ENCODE results near the gene NAP1L5. TPM values are rescaled to one million over a fixed set of nuclear protein-coding genes. Genes with fewer than 3 reads are reported as not detected.

NAP1L5 gene
- total and polyA plus RNA-seq, 9 of the 15 experiments (the other 6 are each of a cell fraction or from before 2014, with no cell fraction given): 2.4 to 10.6 (median 7.0) TPM

GRCh38 chr4:88681209-88681608 is 16.4 kb downstream of the NAP1L5 start:
- no peaks in the 10 kb centered on the region for H3K79me2 ChIP-seq (ENCODE audit: control insufficient read depth, insufficient read depth, low read length)
- H3K27ac ChIP-seq (ENCODE audit: extremely low read depth, low read depth, low read length): no peak overlapping the region
- BruUV-seq (replicated peaks): no TSS peak
- no peaks in the 10 kb centered on the region; the same call in 1 of the 2 replicates for H3K9me3 ChIP-seq (replicated peaks; ENCODE audit: control insufficient read depth, insufficient read depth, low read depth, low read length)
- H3K27me3 ChIP-seq (ENCODE audit: control insufficient read depth in 2 of 2, insufficient read depth in 2 of 2, low read length in 2 of 2): no peaks in the 10 kb centered on the region
- no peak for TF ChIP-seq ZZZ3 (IDR thresholded peaks at IDR 0.05)
- TF ChIP-seq ZNF133 (CRISPR knock-in tag; IDR thresholded peaks at IDR 0.05): no peak
- TF ChIP-seq FOSL1 (tag; conservative IDR thresholded peaks at IDR 0.05): no peak
- no peak for TF ChIP-seq ZNF277 (CRISPR knock-in tag; IDR thresholded peaks at IDR 0.05; ENCODE audit: borderline replicate concordance)
- TF ChIP-seq ZBTB33 (CRISPR knock-in tag; IDR thresholded peaks at IDR 0.05): no peak
- no peak for TF ChIP-seq MTA3 (IDR thresholded peaks at IDR 0.05; ENCODE audit: borderline replicate concordance)
- no peak for TF ChIP-seq NR1H2 (CRISPR knock-in tag; IDR thresholded peaks at IDR 0.05)
- TF ChIP-seq HNRNPK (IDR thresholded peaks at IDR 0.05; ENCODE audit: low read depth, low read length, poor library complexity, severe bottlenecking): no peak
- no peak for TF ChIP-seq THAP12 (CRISPR knock-in tag; IDR thresholded peaks at IDR 0.05)
- no peak overlapping the region for H3K9ac ChIP-seq (ENCODE audit: insufficient read depth in 1 of 2, low read depth in 2 of 2, low read length in 2 of 2)
- no peak overlapping the region for H3K4me2 ChIP-seq (ENCODE audit: insufficient read depth, low read length)
- POLR2A ChIA-PET: interaction anchor here (0.7 to 0.8 kb wide), 2 partner anchors 11 to 136 kb away, joined by 3 read pairs; no protein-coding TSS in a partner anchor
- intact Hi-C loops (cut with micrococcal nuclease) (no loop called here), in situ Hi-C loops (cut with MboI) (no loop called here)
- H3K4me1 ChIP-seq (replicated peaks in 1 of 2; ENCODE audit: control insufficient read depth in 2 of 2, insufficient read depth in 2 of 2, low read length in 2 of 2): no peaks in the 10 kb centered on the region
- H3K4me3 ChIP-seq: no peak overlapping the region
- no peak overlapping the region for H2AFZ ChIP-seq (ENCODE audit: low read depth, low read length)
- no peaks in the 10 kb centered on the region for H4K20me1 ChIP-seq (replicated peaks; ENCODE audit: control insufficient read depth, insufficient read depth, low read length)
- no peak for ATAC-seq
- H3K9me1 ChIP-seq (ENCODE audit: control insufficient read depth, insufficient read depth, low read length): no peaks in the 10 kb centered on the region
- CTCF ChIA-PET (ENCODE audit: low intra/inter-chr PET ratio): no interaction called here
- WGBS (ENCODE audit: insufficient coverage, low coverage, missing lambda C conversion rate): 72% methylated on average over 5 of the region's 5 CpGs
- H3K36me3 ChIP-seq (ENCODE audit: control insufficient read depth, insufficient read depth, low read length): no peaks in the 10 kb centered on the region
- no peak for DNase-seq (ENCODE audit: extremely low read depth in 1 of 4, low spot score in 3 of 4)
- no peak for FAIRE-seq

All from K562 (cell line).